Heart left ventricle (tissue), 13 donors: ENCODE data around the gene ZFAND3.

Source experiments
- CTCF ChIP-seq, 12 donors: fragments of 200-600 bp; sonication (generic) in 4 of 12; IDR thresholded peaks; one replicate each; pipeline versions ENCODE4 v1.5.0 to v1.8.0; 2018 to 2022; ENCODE audit warnings: antibody characterized with exemption in 12 of 12, mild to moderate bottlenecking in 5 of 12
- POLR2A ChIP-seq, 2 donors: fragments of 450-650 bp; IDR thresholded peaks; one replicate each; pipeline ENCODE4 v1.6.1; 2017; ENCODE audit warnings: antibody characterized with exemption in 2 of 2, mild to moderate bottlenecking in 2 of 2, moderate library complexity in 2 of 2
- donor health status: ischemic (EF 13 %, LVEDD 7.1; RV severe dilation, severe dysfunction).
- donor health status: DM: no; HTN: yes; CAD: no.
- donor health status: DM: no; HTN: no; CAD: no.
- donor health status: ischemic (EF 25% LVEDD 6.9; RV normal size, moderate dysfunction).
- donor health status: ischemic (EF 25% LVEDD 5.7; RV mildly dilated, moderate dysfunction).
- donor health status: ischemic (EF 35%, LVEDD 5.7; RV mildly dilated, moderate dysfunction).
- donor health status: nonischemic (EF 11% LVEDD 7.7; RV severe dilation, severe dysfunction).
- donor health status: DM: yes; HTN: yes; CAD: no.
- donor health status: PGD.
- donor health status: ischemic (EF 29% LVEDD 5.4; RV normal size, mild dysfunction).
- donor health status: nonischemic (EF 23%, LVEDD 6.1; RV moderate dilation, normal function).

- TF ChIP-seq POLR2A (IDR thresholded peaks at IDR 0.05) (no peak), CTCF (IDR thresholded peaks at IDR 0.05) (no peak)
Observed at GRCh38 chr6:37872373-37872745, 52.8 kb downstream of the ZFAND3 start.
